Measurements from ENCODE around the gene ACY1. TPM values are rescaled to one million over a fixed set of nuclear protein-coding genes. Genes with fewer than 3 reads are reported as not detected.

ACY1 gene
- total RNA-seq, 1 donor from 2014 or later = 14.9 TPM

GRCh38 chr3:51945926-51946705 lies 37.2 kb upstream of the ACY1 start:
- no peak for DNase-seq (ENCODE audit: low spot score)

- DNase-seq (ENCODE audit: low spot score) = no peak
These were observed 36.5 kb upstream of the ACY1 start for GRCh38 chr3:51946796-51947195.

DNA sequence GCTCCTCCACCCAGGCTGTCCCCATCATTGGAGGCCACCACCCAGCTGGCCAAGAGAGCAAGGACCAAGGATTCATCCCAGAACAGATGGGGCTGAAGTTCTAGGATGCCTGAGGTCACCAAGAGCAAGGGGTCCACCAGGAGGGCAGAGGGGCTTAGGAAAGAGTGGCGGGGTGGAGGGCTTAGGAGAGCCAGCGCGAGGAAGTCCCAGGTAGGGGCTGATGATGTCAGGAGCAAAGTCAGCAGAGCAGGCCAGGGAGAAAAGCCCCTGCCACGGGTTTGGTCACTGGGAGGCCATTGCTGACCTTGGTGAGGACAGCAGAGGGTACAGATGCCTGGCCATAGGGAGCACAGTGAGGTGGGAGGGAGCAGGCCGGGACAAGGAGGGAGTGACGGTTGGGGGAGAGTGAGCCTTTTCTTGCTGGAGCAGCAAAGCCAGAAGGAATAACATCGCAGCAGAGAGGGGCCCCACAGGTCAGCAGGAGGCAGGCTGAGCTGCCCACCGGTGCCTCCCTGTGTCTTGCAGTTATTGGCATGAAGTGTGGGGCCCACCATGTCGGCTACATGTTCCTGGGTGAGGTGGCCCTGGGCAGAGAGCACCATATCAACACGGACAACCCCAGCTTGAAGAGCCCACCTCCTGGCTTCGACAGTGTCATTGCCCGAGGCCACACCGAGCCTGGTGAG lies 36.0 kb upstream of the ACY1 start:
- no peak for DNase-seq (ENCODE audit: low spot score)

DNA sequence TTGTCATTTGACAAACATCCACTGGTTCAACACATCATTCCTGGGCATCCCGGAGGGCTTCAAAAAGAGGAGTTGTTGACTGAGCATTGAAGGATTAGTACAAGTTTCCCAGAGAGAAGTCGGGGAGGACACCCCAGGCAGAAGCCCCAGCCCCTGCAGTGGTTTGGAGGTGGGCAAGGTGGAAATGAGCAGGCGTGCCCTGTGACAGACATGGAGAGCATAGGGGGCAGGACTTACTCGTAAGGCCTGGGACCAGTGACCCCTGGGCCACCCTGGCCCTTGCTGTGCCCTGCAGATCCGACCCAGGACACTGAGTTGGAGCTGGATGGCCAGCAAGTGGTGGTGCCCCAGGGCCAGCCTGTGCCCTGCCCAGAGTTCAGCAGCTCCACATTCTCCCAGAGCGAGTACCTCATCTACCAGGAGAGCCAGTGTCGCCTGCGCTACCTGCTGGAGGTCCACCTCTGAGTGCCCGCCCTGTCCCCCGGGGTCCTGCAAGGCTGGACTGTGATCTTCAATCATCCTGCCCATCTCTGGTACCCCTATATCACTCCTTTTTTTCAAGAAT lies 35.2 kb upstream of the ACY1 start:
- DNase-seq (ENCODE audit: low spot score) = no peak

DNA sequence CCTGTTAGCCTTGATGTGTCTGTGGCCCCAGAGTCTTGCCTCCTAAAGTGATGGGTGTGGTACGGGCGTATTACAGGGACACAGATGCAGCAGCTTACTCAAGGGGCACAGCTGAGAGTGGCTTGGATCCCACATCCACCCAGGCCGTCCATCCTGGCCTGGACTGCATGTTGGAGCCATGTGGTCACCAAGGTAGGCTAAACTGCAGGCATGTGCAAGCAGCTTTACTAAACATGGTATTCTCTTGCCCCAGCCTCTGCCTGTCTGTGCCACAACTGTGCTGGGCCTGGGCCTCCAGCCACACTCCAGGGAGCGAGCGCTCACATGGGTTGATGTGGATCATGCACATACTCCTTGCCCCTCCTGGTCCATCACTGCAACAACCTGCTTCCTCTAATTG lies 34.2 kb upstream of the ACY1 start:
- DNase-seq (ENCODE audit: low spot score) = no peak

GRCh38 chr3:51950899-51951298 lies 32.4 kb upstream of the ACY1 start:
- DNase-seq (ENCODE audit: low spot score) = no peak

DNA sequence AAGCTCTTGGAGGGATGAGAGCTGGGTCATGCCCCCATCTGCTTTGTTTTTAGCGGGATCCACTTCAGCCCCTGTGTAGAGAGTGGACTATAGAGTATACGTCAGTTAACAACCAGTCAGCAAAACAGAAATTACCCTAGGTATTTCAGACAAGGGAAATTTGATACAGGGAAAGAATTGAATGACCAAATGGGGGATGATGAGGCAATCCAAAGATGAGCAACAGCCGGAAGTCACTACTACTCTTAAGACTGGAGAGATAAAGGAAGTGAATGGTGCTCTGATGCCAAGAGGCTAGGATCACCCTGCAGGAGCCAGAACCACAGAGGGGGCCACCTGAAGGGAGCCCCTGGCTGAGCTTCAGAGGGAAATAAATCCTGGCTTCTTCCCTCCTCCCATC lies 29.9 kb upstream of the ACY1 start:
- no peak for DNase-seq (ENCODE audit: low spot score)

DNA sequence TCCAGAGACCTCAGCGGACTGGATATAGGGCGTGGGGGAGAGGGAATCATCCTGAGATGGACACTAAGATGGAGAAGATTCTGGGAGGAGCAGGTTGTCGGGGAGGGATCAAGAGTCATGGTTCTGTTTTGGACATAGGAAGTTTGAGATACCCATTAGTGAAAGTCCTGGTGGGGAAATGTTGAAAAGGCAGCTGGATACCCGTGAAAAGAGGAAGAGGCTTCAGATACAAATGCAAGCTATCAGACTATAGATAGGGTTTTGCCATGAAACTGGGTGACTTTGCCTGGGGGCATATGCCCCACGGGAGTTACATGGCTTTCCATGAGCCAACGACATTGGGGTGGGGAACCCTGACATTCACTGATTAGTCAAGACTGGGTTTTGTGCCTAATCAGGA lies 29.2 kb upstream of the ACY1 start:
- no peak for DNase-seq (ENCODE audit: low spot score)

GRCh38 chr3:51954713-51955112 lies 28.6 kb upstream of the ACY1 start:
- no peak for DNase-seq (ENCODE audit: low spot score)

DNA sequence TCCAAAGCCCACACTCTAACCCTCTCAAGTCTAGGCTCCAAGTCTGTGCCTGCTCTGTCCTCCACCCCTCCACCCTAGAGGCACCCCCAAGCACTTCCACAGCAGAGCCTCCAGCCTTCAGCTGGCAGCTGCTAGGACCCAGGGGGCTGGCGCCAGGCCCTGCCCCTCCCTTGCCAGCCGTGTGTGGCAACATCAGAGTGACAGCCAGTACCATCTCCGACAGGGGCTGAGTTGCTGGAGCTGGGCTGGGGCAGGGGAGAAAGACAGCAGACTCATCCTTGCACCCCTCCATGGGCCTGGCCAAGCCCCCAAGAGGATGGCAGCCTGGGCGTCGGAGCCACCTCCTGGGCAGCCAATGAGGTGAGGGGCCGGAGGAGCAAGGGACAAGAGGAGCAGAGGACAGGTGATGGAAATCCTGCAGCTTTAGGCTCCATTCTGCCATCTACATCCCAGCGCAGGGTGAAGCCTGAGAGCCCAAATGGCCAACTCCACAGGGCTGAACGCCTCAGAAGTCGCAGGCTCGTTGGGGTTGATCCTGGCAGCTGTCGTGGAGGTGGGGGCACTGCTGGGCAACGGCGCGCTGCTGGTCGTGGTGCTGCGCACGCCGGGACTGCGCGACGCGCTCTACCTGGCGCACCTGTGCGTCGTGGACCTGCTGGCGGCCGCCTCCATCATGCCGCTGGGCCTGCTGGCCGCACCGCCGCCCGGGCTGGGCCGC lies 28.0 kb upstream of the ACY1 start, which contains the start of gene GPR62:
Gene GPR62 (plus strand): TSS at position 207 of the 718 bp plus-strand sequence. CDS start 272 bp downstream, at position 479.
- DNase-seq (ENCODE audit: low spot score) = no peak

DNA sequence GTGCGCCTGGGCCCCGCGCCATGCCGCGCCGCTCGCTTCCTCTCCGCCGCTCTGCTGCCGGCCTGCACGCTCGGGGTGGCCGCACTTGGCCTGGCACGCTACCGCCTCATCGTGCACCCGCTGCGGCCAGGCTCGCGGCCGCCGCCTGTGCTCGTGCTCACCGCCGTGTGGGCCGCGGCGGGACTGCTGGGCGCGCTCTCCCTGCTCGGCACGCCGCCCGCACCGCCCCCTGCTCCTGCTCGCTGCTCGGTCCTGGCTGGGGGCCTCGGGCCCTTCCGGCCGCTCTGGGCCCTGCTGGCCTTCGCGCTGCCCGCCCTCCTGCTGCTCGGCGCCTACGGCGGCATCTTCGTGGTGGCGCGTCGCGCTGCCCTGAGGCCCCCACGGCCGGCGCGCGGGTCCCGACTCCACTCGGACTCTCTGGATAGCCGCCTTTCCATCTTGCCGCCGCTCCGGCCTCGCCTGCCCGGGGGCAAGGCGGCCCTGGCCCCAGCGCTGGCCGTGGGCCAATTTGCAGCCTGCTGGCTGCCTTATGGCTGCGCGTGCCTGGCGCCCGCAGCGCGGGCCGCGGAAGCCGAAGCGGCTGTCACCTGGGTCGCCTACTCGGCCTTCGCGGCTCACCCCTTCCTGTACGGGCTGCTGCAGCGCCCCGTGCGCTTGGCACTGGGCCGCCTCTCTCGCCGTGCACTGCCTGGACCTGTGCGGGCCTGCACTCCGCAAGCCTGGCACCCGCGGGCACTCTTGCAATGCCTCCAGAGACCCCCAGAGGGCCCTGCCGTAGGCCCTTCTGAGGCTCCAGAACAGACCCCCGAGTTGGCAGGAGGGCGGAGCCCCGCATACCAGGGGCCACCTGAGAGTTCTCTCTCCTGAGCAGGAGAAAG lies 27.2 kb upstream of the ACY1 start:
- DNase-seq (ENCODE audit: low spot score) = peak; percentile 60

- no peak for DNase-seq (ENCODE audit: low spot score)
These were observed 25.7 kb upstream of the ACY1 start for GRCh38 chr3:51957520-51958205.

GRCh38 chr3:51958603-51959521 lies 24.5 kb upstream of the ACY1 start:
- no peak for DNase-seq (ENCODE audit: low spot score)

DNA sequence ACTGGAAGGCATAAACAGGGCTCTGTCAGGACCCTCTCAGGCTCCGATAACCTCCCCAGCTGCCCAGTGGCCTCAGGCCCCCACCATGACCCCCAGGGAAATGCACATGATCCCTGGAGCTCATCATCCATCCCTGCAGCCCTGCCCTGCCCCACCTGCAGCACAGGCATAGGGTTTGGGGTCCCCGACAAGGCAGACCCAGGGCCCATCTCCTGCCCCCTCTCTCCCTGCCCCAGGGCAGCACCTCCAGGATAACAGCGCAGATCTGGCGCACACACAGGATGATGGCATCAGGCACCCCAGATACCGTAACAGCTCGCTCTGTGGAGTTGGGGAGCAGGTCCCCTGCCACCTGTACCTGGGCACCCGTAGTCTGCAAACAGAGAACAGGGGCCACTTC lies 23.7 kb upstream of the ACY1 start:
- no peak for DNase-seq (ENCODE audit: low spot score)

- no peak for DNase-seq (ENCODE audit: low spot score)
These were observed 22.9 kb upstream of the ACY1 start for GRCh38 chr3:51960386-51960785.

DNA sequence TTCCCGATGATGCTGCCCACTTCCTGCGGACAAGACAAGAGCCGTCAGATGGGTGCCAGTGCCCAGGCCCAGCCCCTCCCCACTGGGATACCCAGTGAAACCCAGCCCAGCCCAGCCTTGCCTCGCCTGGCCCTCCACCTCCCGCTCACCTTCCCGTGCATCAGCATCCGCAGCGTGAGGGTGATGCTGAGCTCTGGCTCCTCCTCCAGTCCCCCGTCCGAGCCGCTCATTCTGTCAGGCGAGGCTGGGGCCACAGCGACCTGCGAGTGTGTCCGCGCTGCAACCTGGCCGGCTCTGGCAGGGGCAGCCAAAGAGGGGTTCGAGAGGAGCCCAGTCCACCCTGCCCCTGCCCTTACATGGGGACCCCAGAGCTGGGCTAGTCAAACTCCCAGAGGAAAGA lies 22.3 kb upstream of the ACY1 start:
- no peak for DNase-seq (ENCODE audit: low spot score)

DNA sequence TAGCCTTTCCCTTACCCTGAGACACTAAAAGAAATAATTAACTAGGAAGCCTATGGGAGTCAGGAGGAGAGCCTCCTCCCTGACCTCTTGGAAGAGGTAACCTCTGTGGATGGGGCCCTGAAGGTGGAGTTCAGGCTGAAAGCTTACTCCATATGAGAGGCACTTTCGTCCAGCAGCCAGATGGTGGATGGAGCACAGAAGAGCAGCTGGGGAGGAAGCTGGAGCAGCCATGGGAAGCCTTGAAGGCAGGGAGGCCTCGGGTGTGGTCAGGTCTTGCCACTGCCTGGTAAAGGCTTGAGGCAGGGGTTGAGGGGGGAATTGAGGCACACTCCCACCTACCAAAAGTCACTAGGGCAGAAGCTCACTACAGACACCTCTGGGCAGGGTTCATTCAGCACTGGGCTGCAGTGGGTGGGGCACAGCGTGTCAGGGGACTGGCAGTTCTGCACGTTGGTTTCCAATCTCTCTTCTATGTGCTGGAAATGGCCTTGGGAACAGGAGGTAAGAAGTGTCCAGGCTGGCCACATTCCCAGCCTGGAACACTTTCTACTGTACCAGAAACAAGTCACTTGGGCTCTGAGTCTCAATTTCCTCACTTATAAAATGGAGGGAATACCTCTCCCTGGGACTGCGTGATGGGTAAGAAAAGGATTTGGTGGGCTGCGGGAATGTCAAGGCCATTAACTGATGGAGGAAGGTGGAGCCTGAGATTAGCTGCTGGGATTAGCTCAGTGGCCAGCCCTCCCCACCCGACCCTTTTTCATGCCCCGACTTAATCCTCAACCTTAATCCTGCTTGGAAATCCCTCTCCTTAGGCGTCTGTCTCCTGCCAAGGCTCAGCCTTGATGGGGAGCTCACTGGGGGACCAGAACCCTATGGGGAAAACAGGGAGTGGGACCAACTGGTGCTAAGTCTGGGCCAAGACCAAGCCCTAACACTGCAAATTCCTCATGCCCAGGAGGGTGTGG lies 21.4 kb upstream of the ACY1 start:
- no peak for DNase-seq (ENCODE audit: low spot score)

DNA sequence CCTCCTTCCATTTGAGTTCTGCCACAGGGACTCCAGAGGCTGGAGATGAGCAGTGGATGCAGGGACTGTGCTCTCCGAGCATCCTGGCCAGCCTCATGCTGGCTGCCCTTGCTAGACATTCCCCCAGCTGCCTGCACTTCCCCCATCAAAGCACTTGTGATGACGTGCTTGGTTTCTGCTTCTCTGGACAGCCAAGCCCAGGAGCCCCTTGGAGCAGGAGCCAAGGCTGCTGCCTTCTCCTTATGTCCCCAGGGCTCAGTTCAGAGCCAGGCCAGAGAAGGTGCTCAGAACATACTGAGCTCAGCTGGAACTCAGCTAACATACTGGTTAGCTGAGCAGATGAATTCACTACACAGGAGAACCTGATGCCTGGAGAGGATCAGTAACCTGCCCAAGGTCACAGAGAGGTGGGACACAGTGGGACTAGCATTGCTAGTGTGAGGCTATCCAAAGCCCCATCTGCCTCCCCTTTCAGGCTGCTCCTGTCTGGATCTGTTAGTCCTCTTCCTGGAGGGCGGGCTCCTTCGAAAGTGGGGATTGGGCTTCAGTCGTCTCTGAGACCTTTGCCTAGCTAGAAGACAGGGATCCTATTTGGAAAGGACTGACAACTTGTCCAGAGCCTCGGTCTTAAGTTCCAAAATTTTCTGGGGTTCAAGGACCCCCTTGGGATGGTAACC lies 20.3 kb upstream of the ACY1 start:
- peak; percentile 78 for DNase-seq (ENCODE audit: low spot score)
